Measurements from ENCODE around the gene CIAPIN1.
"Not testable (repeated sequence)": the region's sequence is repeated elsewhere in the genome, so short reads cannot be mapped to it uniquely, and the experiment has no call there.

The CIAPIN1 gene

GRCh38 chr16:57469046-57469445, 21.9 kb upstream of the CIAPIN1 start:
- Histone ChIP-seq H3K27ac (ENCODE audit: low read depth in 2 of 2, low read length in 2 of 2) (no peak overlapping the region), H3K4me3 (ENCODE audit: low read length in 2 of 2) (no peak overlapping the region), H3K36me3 (ENCODE audit: control insufficient read depth in 2 of 2, insufficient read depth in 2 of 2, low read length in 2 of 2) (peaks cover 59 to 83% of the 10 kb centered on the region in 2 donors), H3K27me3 (ENCODE audit: control insufficient read depth in 2 of 2, insufficient read depth in 2 of 2, low read length in 2 of 2) (no peaks in the 10 kb centered on the region), H3K4me1 (ENCODE audit: control insufficient read depth in 2 of 2, insufficient read depth in 2 of 2, low read length in 2 of 2) (peaks cover 21 to 26% of the 10 kb centered on the region in 2 donors), H3K9ac (ENCODE audit: low read depth in 1 of 2, low read length in 2 of 2) (no peak overlapping the region), H3K9me3 (ENCODE audit: control insufficient read depth in 2 of 2, low read length in 2 of 2) (no peaks in the 10 kb centered on the region)

- no peaks in the 10 kb centered on the region for H3K9me3 ChIP-seq (ENCODE audit: control insufficient read depth in 2 of 2, low read length in 2 of 2)
- no peak overlapping the region for H3K27ac ChIP-seq (ENCODE audit: low read depth in 2 of 2, low read length in 2 of 2)
- no peak overlapping the region for H3K4me3 ChIP-seq (ENCODE audit: low read length in 2 of 2)
- H3K36me3 ChIP-seq (ENCODE audit: control insufficient read depth in 2 of 2, insufficient read depth in 2 of 2, low read length in 2 of 2), result peaks cover 55 to 80% of the 10 kb centered on the region in 2 donors
- H3K4me1 ChIP-seq (ENCODE audit: control insufficient read depth in 2 of 2, insufficient read depth in 2 of 2, low read length in 2 of 2), result peaks cover 28 to 30% of the 10 kb centered on the region in 2 donors
- no peaks in the 10 kb centered on the region for H3K27me3 ChIP-seq (ENCODE audit: control insufficient read depth in 2 of 2, insufficient read depth in 2 of 2, low read length in 2 of 2)
- H3K9ac ChIP-seq (ENCODE audit: low read depth in 1 of 2, low read length in 2 of 2), result no peak overlapping the region
Observed at GRCh38 chr16:57468346-57468745, 21.2 kb upstream of the CIAPIN1 start.

GRCh38 chr16:57464523-57464922, 17.3 kb upstream of the CIAPIN1 start:
- H3K36me3 ChIP-seq (ENCODE audit: control insufficient read depth in 2 of 2, insufficient read depth in 2 of 2, low read length in 2 of 2), result peaks cover 44 to 69% of the 10 kb centered on the region in 2 donors
- no peaks in the 10 kb centered on the region for H3K9me3 ChIP-seq (ENCODE audit: control insufficient read depth in 2 of 2, low read length in 2 of 2)
- H3K4me3 ChIP-seq (ENCODE audit: low read length in 2 of 2), result no peak overlapping the region
- no peak overlapping the region for H3K9ac ChIP-seq (ENCODE audit: low read depth in 1 of 2, low read length in 2 of 2)
- peaks cover 9 to 13% of the 10 kb centered on the region in 2 donors for H3K4me1 ChIP-seq (ENCODE audit: control insufficient read depth in 2 of 2, insufficient read depth in 2 of 2, low read length in 2 of 2)
- no peak overlapping the region for H3K27ac ChIP-seq (ENCODE audit: low read depth in 2 of 2, low read length in 2 of 2)
- no peaks in the 10 kb centered on the region for H3K27me3 ChIP-seq (ENCODE audit: control insufficient read depth in 2 of 2, insufficient read depth in 2 of 2, low read length in 2 of 2)

- Histone ChIP-seq H3K9ac (ENCODE audit: low read depth in 1 of 2, low read length in 2 of 2) (peak overlapping the region; percentile 71 to 88), H3K27ac (ENCODE audit: low read depth in 2 of 2, low read length in 2 of 2) (peak overlapping the region in 1 of 2 donors; percentile 63), H3K36me3 (ENCODE audit: control insufficient read depth in 2 of 2, insufficient read depth in 2 of 2, low read length in 2 of 2) (peaks cover 44 to 70% of the 10 kb centered on the region in 2 donors), H3K9me3 (ENCODE audit: control insufficient read depth in 2 of 2, low read length in 2 of 2) (no peaks in the 10 kb centered on the region), H3K27me3 (ENCODE audit: control insufficient read depth in 2 of 2, insufficient read depth in 2 of 2, low read length in 2 of 2) (no peaks in the 10 kb centered on the region), H3K4me3 (ENCODE audit: low read length in 2 of 2) (peak overlapping the region; percentile 73 to 81), H3K4me1 (ENCODE audit: control insufficient read depth in 2 of 2, insufficient read depth in 2 of 2, low read length in 2 of 2) (peaks cover 9 to 13% of the 10 kb centered on the region in 2 donors)
Observed at GRCh38 chr16:57462978-57463362, 15.8 kb upstream of the CIAPIN1 start.

- peak within 1 kb of the TSS; percentile 40 to 63 for H3K27ac ChIP-seq (ENCODE audit: low read depth in 2 of 2, low read length in 2 of 2)
- peak within 1 kb of the TSS; percentile 71 to 88 for H3K9ac ChIP-seq (ENCODE audit: low read depth in 1 of 2, low read length in 2 of 2)
- peaks cover 50 to 71% of the 10 kb centered on the region in 2 donors for H3K36me3 ChIP-seq (ENCODE audit: control insufficient read depth in 2 of 2, insufficient read depth in 2 of 2, low read length in 2 of 2)
- no peaks in the 10 kb centered on the region for H3K9me3 ChIP-seq (ENCODE audit: control insufficient read depth in 2 of 2, low read length in 2 of 2)
- H3K4me3 ChIP-seq (ENCODE audit: low read length in 2 of 2), result peak within 1 kb of the TSS; percentile 73 to 81
- peaks cover 9 to 13% of the 10 kb centered on the region in 2 donors for H3K4me1 ChIP-seq (ENCODE audit: control insufficient read depth in 2 of 2, insufficient read depth in 2 of 2, low read length in 2 of 2)
- no peaks in the 10 kb centered on the region for H3K27me3 ChIP-seq (ENCODE audit: control insufficient read depth in 2 of 2, insufficient read depth in 2 of 2, low read length in 2 of 2)
Observed at GRCh38 chr16:57462209-57462977, 15.2 kb upstream of the CIAPIN1 start, which contains the start of gene POLR2C. Gene POLR2C, plus strand, starts transcription at chr16:57462679. Its CDS starts 46 bp downstream, at chr16:57462725.

- H3K4me3 ChIP-seq (ENCODE audit: low read length in 2 of 2), result no peak overlapping the region
- peaks cover 2 to 9% of the 10 kb centered on the region in 2 donors for H3K4me1 ChIP-seq (ENCODE audit: control insufficient read depth in 2 of 2, insufficient read depth in 2 of 2, low read length in 2 of 2)
- no peaks in the 10 kb centered on the region for H3K9me3 ChIP-seq (ENCODE audit: control insufficient read depth in 2 of 2, low read length in 2 of 2)
Observed at GRCh38 chr16:57452021-57452420, 4.8 kb upstream of the CIAPIN1 start.

GRCh38 chr16:57446531-57447185, 527 bp downstream of the CIAPIN1 start:
- H3K27me3 ChIP-seq (ENCODE audit: control insufficient read depth in 2 of 2, insufficient read depth in 2 of 2, low read length in 2 of 2), result no peaks in the 10 kb centered on the region
- H3K4me3 ChIP-seq (ENCODE audit: low read length in 2 of 2), result peak overlapping the region; percentile 67 to 99
- H3K9ac ChIP-seq (ENCODE audit: low read depth in 1 of 2, low read length in 2 of 2), result peak overlapping the region; percentile 81 to 88
- H3K36me3 ChIP-seq (ENCODE audit: control insufficient read depth in 2 of 2, insufficient read depth in 2 of 2, low read length in 2 of 2), result peaks cover 7 to 10% of the 10 kb centered on the region in 2 donors
- no peaks in the 10 kb centered on the region for H3K9me3 ChIP-seq (ENCODE audit: control insufficient read depth in 2 of 2, low read length in 2 of 2)
- H3K4me1 ChIP-seq (ENCODE audit: control insufficient read depth in 2 of 2, insufficient read depth in 2 of 2, low read length in 2 of 2), result peaks cover 11 to 14% of the 10 kb centered on the region in 2 donors
- H3K27ac ChIP-seq (ENCODE audit: low read depth in 2 of 2, low read length in 2 of 2), result peak overlapping the region; percentile 86 to 89

More at GRCh38 chr16:57452021-57452420, 4.8 kb upstream of the CIAPIN1 start:
- Histone ChIP-seq H3K27ac (ENCODE audit: low read depth in 2 of 2, low read length in 2 of 2) (no peak overlapping the region), H3K36me3 (ENCODE audit: control insufficient read depth in 2 of 2, insufficient read depth in 2 of 2, low read length in 2 of 2) (peaks cover 56% of the 10 kb centered on the region in 2 donors), H3K9ac (ENCODE audit: low read depth in 1 of 2, low read length in 2 of 2) (no peak overlapping the region), H3K27me3 (ENCODE audit: control insufficient read depth in 2 of 2, insufficient read depth in 2 of 2, low read length in 2 of 2) (no peaks in the 10 kb centered on the region)

- Histone ChIP-seq H3K27ac (ENCODE audit: low read depth in 2 of 2, low read length in 2 of 2) (no peak overlapping the region), H3K36me3 (ENCODE audit: control insufficient read depth in 2 of 2, insufficient read depth in 2 of 2, low read length in 2 of 2) (peaks cover 0 to 6% of the 10 kb centered on the region in 2 donors), H3K9ac (ENCODE audit: low read depth in 1 of 2, low read length in 2 of 2) (no peak overlapping the region), H3K9me3 (ENCODE audit: control insufficient read depth in 2 of 2, low read length in 2 of 2) (no peaks in the 10 kb centered on the region), H3K4me1 (ENCODE audit: control insufficient read depth in 2 of 2, insufficient read depth in 2 of 2, low read length in 2 of 2) (peaks cover 11 to 14% of the 10 kb centered on the region in 2 donors), H3K4me3 (ENCODE audit: low read length in 2 of 2) (no peak overlapping the region), H3K27me3 (ENCODE audit: control insufficient read depth in 2 of 2, insufficient read depth in 2 of 2, low read length in 2 of 2) (no peaks in the 10 kb centered on the region)
Observed at GRCh38 chr16:57445510-57445909, 1.7 kb downstream of the CIAPIN1 start.

- peaks cover 11 to 14% of the 10 kb centered on the region in 2 donors for H3K4me1 ChIP-seq (ENCODE audit: control insufficient read depth in 2 of 2, insufficient read depth in 2 of 2, low read length in 2 of 2)
- H3K9me3 ChIP-seq (ENCODE audit: control insufficient read depth in 2 of 2, low read length in 2 of 2), result no peaks in the 10 kb centered on the region
- H3K27ac ChIP-seq (ENCODE audit: low read depth in 2 of 2, low read length in 2 of 2), result no peak overlapping the region
- no peaks in the 10 kb centered on the region for H3K27me3 ChIP-seq (ENCODE audit: control insufficient read depth in 2 of 2, insufficient read depth in 2 of 2, low read length in 2 of 2)
- H3K36me3 ChIP-seq (ENCODE audit: control insufficient read depth in 2 of 2, insufficient read depth in 2 of 2, low read length in 2 of 2), result peaks cover 0 to 6% of the 10 kb centered on the region in 2 donors
- no peak overlapping the region for H3K4me3 ChIP-seq (ENCODE audit: low read length in 2 of 2)
- no peak overlapping the region for H3K9ac ChIP-seq (ENCODE audit: low read depth in 1 of 2, low read length in 2 of 2)
Observed at GRCh38 chr16:57444711-57445110, 2.5 kb downstream of the CIAPIN1 start.

GRCh38 chr16:57440551-57440950, 6.6 kb downstream of the CIAPIN1 start:
- not testable (repeated sequence) for H3K9ac ChIP-seq (ENCODE audit: low read depth in 1 of 2, low read length in 2 of 2); H3K27ac ChIP-seq (ENCODE audit: low read depth in 2 of 2, low read length in 2 of 2); H3K4me1 ChIP-seq (ENCODE audit: control insufficient read depth in 2 of 2, insufficient read depth in 2 of 2, low read length in 2 of 2); H3K4me3 ChIP-seq (ENCODE audit: low read length in 2 of 2); H3K27me3 ChIP-seq (ENCODE audit: control insufficient read depth in 2 of 2, insufficient read depth in 2 of 2, low read length in 2 of 2); H3K9me3 ChIP-seq (ENCODE audit: control insufficient read depth in 2 of 2, low read length in 2 of 2)
- H3K36me3 ChIP-seq (ENCODE audit: control insufficient read depth in 2 of 2, insufficient read depth in 2 of 2, low read length in 2 of 2), result peaks cover 22% of the 10 kb centered on the region in 2 donors

All from mucosa of rectum (tissue), 2 donors.